ENCODE data around the gene SLC27A1. TPM values are rescaled to one million over a fixed set of nuclear protein-coding genes. Genes with fewer than 3 reads are reported as not detected.

Gene SLC27A1
- total RNA-seq, 1 donor from 2014 or later: 15.5 TPM

GRCh38 chr19:17454576-17455071 is 15.7 kb upstream of the SLC27A1 start:
- peak overlapping the region; percentile 25 for H3K4me3 Mint-ChIP-seq
- peaks cover 4% of the 10 kb centered on the region for H3K9me3 Mint-ChIP-seq
- no peak overlapping the region for H3K27ac Mint-ChIP-seq
- no peak for TF ChIP-seq CTCF (conservative IDR thresholded peaks at IDR 0.05)
- H3K36me3 Mint-ChIP-seq: no peaks in the 10 kb centered on the region
- DNase-seq (ENCODE audit: extremely low spot score, unreplicated experiment): no peak
- H3K4me1 Mint-ChIP-seq (ENCODE audit: unreplicated experiment): peaks cover 3% of the 10 kb centered on the region
- peaks cover 59% of the 10 kb centered on the region for H3K27me3 Mint-ChIP-seq

- Mint-ChIP-seq H3K9me3 (no peaks in the 10 kb centered on the region), H3K36me3 (no peaks in the 10 kb centered on the region), H3K4me3 (no peak overlapping the region), H3K27ac (no peak overlapping the region), H3K27me3 (peaks cover 51% of the 10 kb centered on the region), H3K4me1 (ENCODE audit: unreplicated experiment) (peaks cover 3% of the 10 kb centered on the region)
- no peak for DNase-seq (ENCODE audit: extremely low spot score, unreplicated experiment)
- TF ChIP-seq CTCF (conservative IDR thresholded peaks at IDR 0.05): no peak
Observed at GRCh38 chr19:17455308-17456123, 14.8 kb upstream of the SLC27A1 start.

DNA sequence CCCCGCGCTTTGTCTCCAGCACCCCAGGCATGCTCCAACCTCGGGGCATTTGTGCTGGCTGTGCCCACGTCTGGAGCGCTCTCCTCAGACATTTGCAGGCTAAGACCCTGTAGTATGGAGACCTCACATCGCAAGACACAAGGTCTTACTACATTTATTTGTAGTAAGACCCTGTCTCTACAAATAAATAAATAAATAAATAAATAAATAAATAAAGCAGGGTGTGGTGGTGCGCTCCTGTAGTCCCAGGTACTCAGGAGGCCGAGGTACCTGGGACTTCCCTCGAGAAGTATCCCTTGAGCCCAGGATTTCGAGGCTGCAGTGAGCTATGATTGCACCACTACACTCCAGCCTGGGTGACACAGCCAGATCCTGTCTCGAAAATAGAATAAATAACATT is 14.2 kb upstream of the SLC27A1 start:
- DNase-seq (ENCODE audit: extremely low spot score, unreplicated experiment): no peak
- peaks cover 51% of the 10 kb centered on the region for H3K27me3 Mint-ChIP-seq
- H3K4me1 Mint-ChIP-seq (ENCODE audit: unreplicated experiment): peaks cover 3% of the 10 kb centered on the region
- no peaks in the 10 kb centered on the region for H3K9me3 Mint-ChIP-seq
- H3K27ac Mint-ChIP-seq: no peak overlapping the region
- no peaks in the 10 kb centered on the region for H3K36me3 Mint-ChIP-seq
- H3K4me3 Mint-ChIP-seq: no peak overlapping the region
- TF ChIP-seq CTCF (conservative IDR thresholded peaks at IDR 0.05): no peak

DNA sequence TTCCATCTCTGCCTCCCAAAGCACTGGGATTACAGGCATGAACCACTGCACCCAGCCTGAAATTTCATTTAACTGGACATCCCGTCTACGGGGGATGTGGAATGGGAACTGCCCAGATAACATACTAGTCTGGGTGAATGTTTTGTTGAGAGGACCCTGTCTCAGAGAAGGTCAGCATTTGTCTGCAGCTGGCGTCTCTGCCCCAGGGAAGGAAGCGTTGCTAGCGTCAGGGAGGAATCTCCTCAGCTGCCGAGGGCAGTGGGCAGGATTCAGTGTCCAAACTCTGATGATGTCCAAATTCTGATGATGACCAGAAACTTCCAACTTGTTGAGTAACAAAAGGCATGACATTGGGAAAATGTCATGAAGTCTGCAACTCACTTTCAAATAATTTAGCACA is 12.7 kb upstream of the SLC27A1 start:
- Mint-ChIP-seq H3K36me3 (no peaks in the 10 kb centered on the region), H3K4me3 (no peak overlapping the region), H3K27me3 (peaks cover 45% of the 10 kb centered on the region), H3K27ac (no peak overlapping the region), H3K4me1 (ENCODE audit: unreplicated experiment) (peaks cover 3% of the 10 kb centered on the region), H3K9me3 (no peaks in the 10 kb centered on the region)
- DNase-seq (ENCODE audit: extremely low spot score, unreplicated experiment): no peak
- TF ChIP-seq CTCF (conservative IDR thresholded peaks at IDR 0.05): no peak

DNA sequence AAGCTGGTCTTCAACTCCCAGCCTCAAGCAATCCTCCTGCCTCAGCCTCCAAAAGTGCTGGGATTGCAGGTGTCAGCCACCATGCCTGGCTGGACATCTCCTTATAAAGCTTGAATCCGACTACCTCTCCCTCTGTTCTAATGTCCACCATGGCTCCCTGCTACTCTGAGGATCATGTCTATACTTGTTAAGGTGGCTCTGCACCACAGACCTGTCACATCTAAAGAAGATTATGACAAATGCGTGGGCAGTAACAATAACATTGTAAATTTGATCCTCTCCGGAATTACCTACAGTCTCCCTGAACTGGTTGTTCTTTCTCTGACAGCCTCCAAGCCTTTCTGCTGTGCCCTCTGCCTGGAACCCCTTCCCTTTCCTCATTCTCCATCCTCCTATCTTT is 11.4 kb upstream of the SLC27A1 start:
- no peak for TF ChIP-seq CTCF (conservative IDR thresholded peaks at IDR 0.05)
- Mint-ChIP-seq H3K9me3 (no peaks in the 10 kb centered on the region), H3K4me1 (ENCODE audit: unreplicated experiment) (no peaks in the 10 kb centered on the region), H3K4me3 (peak overlapping the region; percentile 27), H3K36me3 (no peaks in the 10 kb centered on the region), H3K27ac (peak overlapping the region; percentile 7), H3K27me3 (peaks cover 38% of the 10 kb centered on the region)
- no peak for DNase-seq (ENCODE audit: extremely low spot score, unreplicated experiment)
